Muscle of leg (tissue), 16 donors: ENCODE measurements around the gene FHIP2A. TPM values are rescaled to one million over a fixed set of nuclear protein-coding genes. Genes with fewer than 3 reads are reported as not detected.
"Not testable (repeated sequence)": the region's sequence is repeated elsewhere in the genome, so short reads cannot be mapped to it uniquely, and the experiment has no call there.

ENCODE experiments used
- DNase-seq: peaks from one replicate; pipeline ENCODE4 v3.0.0; 2013
- H3K27ac ChIP-seq: one replicate; pipeline ENCODE4 v1.5.1; 2013; ENCODE audit warnings: mild to moderate bottlenecking, low read length, control low read depth
- H3K27me3 ChIP-seq: one replicate; pipeline ENCODE4 v1.6.1; 2013; ENCODE audit warnings: low read length; ENCODE audit not compliant: control insufficient read depth, insufficient read depth
- H3K36me3 ChIP-seq: one replicate; pipeline ENCODE4 v1.6.1; 2013; ENCODE audit warnings: low read length; ENCODE audit not compliant: control insufficient read depth, insufficient read depth
- H3K4me1 ChIP-seq: one replicate; pipeline ENCODE4 v1.6.1; 2013; ENCODE audit warnings: low read length; ENCODE audit not compliant: control insufficient read depth, insufficient read depth
- H3K4me3 ChIP-seq: one replicate; pipeline ENCODE4 v1.5.1; 2013; ENCODE audit warnings: low read length, control low read depth
- H3K9me3 ChIP-seq: replicated peaks from 2 replicates; pipeline ENCODE4 v1.6.1; 2013; ENCODE audit warnings: low read depth, low read length; ENCODE audit not compliant: control insufficient read depth
- WGBS: methylation state at CpG from one replicate; pipeline ENCODE4 v1.1.5; 2013; ENCODE audit warnings: missing lambda C conversion rate; ENCODE audit not compliant: insufficient coverage; 5-methylcytosine and 5-hydroxymethylcytosine counted together
- long read RNA-seq, 11 donors: transcript quantifications; one replicate each; lab custom pipeline, GENCODE V29; 2026
- polyA plus RNA-seq, 8 donors: library from polyadenylated mRNA; unstranded; fragments of 120-200 nt; gene quantifications; one replicate each; pipeline versions ENCODE4 v1.2.1 to v1.2.3, GENCODE V29; 2013; ENCODE audit warnings: inconsistent platforms in 1 of 8, low replicate concordance in 1 of 8; ENCODE audit not compliant: insufficient read length in 8 of 8, insufficient read depth in 1 of 8
- total RNA-seq: library from RNA; stranded (reverse); fragments of 120-200 nt; gene quantifications from one replicate; pipeline ENCODE4 v1.2.4, GENCODE V29; 2013

Gene FHIP2A
- total RNA-seq, result 14.1 TPM
- polyA plus RNA-seq, result 10 to 100 TPM; 15.4 to 21.5 (median 17.9) TPM
- long read RNA-seq, donor 1, full-length matches to known transcripts, result 3 of 3 reads
- long read RNA-seq, donor 1, partial matches to known transcripts, result 0 of 3 reads
- long read RNA-seq, donor 1, other reads (novel, unspliced or antisense), result 0 of 3 reads
- long read RNA-seq, donor 2, result 0 reads
- long read RNA-seq, donor 3, full-length matches to known transcripts, result 2 of 2 reads
- long read RNA-seq, donor 3, partial matches to known transcripts, result 0 of 2 reads
- long read RNA-seq, donor 3, other reads (novel, unspliced or antisense), result 0 of 2 reads
- long read RNA-seq, donor 4, full-length matches to known transcripts, result 3 of 3 reads
- long read RNA-seq, donor 4, partial matches to known transcripts, result 0 of 3 reads
- long read RNA-seq, donor 4, other reads (novel, unspliced or antisense), result 0 of 3 reads
- long read RNA-seq, donor 5, full-length matches to known transcripts, result 5 of 5 reads
- long read RNA-seq, donor 5, partial matches to known transcripts, result 0 of 5 reads
- long read RNA-seq, donor 5, other reads (novel, unspliced or antisense), result 0 of 5 reads
- long read RNA-seq, donor 6, result 0 reads
- long read RNA-seq, donor 7, full-length matches to known transcripts, result 1 of 1 reads
- long read RNA-seq, donor 7, partial matches to known transcripts, result 0 of 1 reads
- long read RNA-seq, donor 7, other reads (novel, unspliced or antisense), result 0 of 1 reads
- long read RNA-seq, donor 8, full-length matches to known transcripts, result 1 of 1 reads
- long read RNA-seq, donor 8, partial matches to known transcripts, result 0 of 1 reads
- long read RNA-seq, donor 8, other reads (novel, unspliced or antisense), result 0 of 1 reads
- long read RNA-seq, donor 9, full-length matches to known transcripts, result 2 of 2 reads
- long read RNA-seq, donor 9, partial matches to known transcripts, result 0 of 2 reads
- long read RNA-seq, donor 9, other reads (novel, unspliced or antisense), result 0 of 2 reads
- long read RNA-seq, donor 10, full-length matches to known transcripts, result 3 of 3 reads
- long read RNA-seq, donor 10, partial matches to known transcripts, result 0 of 3 reads
- long read RNA-seq, donor 10, other reads (novel, unspliced or antisense), result 0 of 3 reads
- long read RNA-seq, donor 11, full-length matches to known transcripts, result 2 of 2 reads
- long read RNA-seq, donor 11, partial matches to known transcripts, result 0 of 2 reads
- long read RNA-seq, donor 11, other reads (novel, unspliced or antisense), result 0 of 2 reads

- peak; percentile 91 for DNase-seq
- no peaks in the 10 kb centered on the region for H3K9me3 ChIP-seq
- peak within 1 kb of the TSS; percentile 75 for H3K4me3 ChIP-seq
- no peaks in the 10 kb centered on the region for H3K36me3 ChIP-seq
- 2% methylated on average over 57 of the region's 59 CpGs for WGBS
- H3K4me1 ChIP-seq, result peaks cover 4% of the 10 kb centered on the region
- H3K27me3 ChIP-seq, result no peaks in the 10 kb centered on the region
- peak within 1 kb of the TSS; percentile 95 for H3K27ac ChIP-seq
These were observed at the start of gene FHIP2A for GRCh38 chr10:114821293-114821914. Gene FHIP2A, plus strand, starts transcription at chr10:114821780. Its CDS starts 299 bp downstream, at chr10:114822079.

- peaks cover 12% of the 10 kb centered on the region for H3K27me3 ChIP-seq
- H3K27ac ChIP-seq, result no peak overlapping the region
- no peaks in the 10 kb centered on the region for H3K9me3 ChIP-seq
- no CpG with 5 or more reads among the region's 1 CpG for WGBS
- H3K4me3 ChIP-seq, result no peak overlapping the region
- DNase-seq, result no peak
- peaks cover 1% of the 10 kb centered on the region for H3K4me1 ChIP-seq
- no peaks in the 10 kb centered on the region for H3K36me3 ChIP-seq
These were observed 48.9 kb upstream of the FHIP2A start for GRCh38 chr10:114772496-114773196.

GRCh38 chr10:114773197-114773532, 48.4 kb upstream of the FHIP2A start:
- H3K4me1 ChIP-seq, result no peaks in the 10 kb centered on the region
- H3K27ac ChIP-seq, result no peak overlapping the region
- H3K4me3 ChIP-seq, result no peak overlapping the region
- 100% methylated on average over 2 of the region's 3 CpGs for WGBS
- DNase-seq, result no peak
- H3K9me3 ChIP-seq, result no peaks in the 10 kb centered on the region
- no peaks in the 10 kb centered on the region for H3K36me3 ChIP-seq
- H3K27me3 ChIP-seq, result peaks cover 10% of the 10 kb centered on the region

- not testable (repeated sequence) for H3K4me1 ChIP-seq, DNase-seq, H3K36me3 ChIP-seq, H3K4me3 ChIP-seq, H3K9me3 ChIP-seq, H3K27me3 ChIP-seq, H3K27ac ChIP-seq
- 50% methylated on average over 1 of the region's 3 CpGs for WGBS
These were observed 46.5 kb upstream of the FHIP2A start for GRCh38 chr10:114775082-114775481.

GRCh38 chr10:114777415-114777814, 44.2 kb upstream of the FHIP2A start:
- Histone ChIP-seq H3K27ac (no peak overlapping the region), H3K36me3 (no peaks in the 10 kb centered on the region), H3K9me3 (no peaks in the 10 kb centered on the region), H3K4me3 (no peak overlapping the region), H3K4me1 (no peaks in the 10 kb centered on the region), H3K27me3 (no peaks in the 10 kb centered on the region)
- no peak for DNase-seq
- 71% methylated on average over 1 of the region's 1 CpG for WGBS

- Histone ChIP-seq H3K4me1 (no peaks in the 10 kb centered on the region), H3K4me3 (no peak overlapping the region), H3K27ac (peak overlapping the region; percentile 44), H3K9me3 (no peaks in the 10 kb centered on the region), H3K36me3 (no peaks in the 10 kb centered on the region), H3K27me3 (no peaks in the 10 kb centered on the region)
- DNase-seq, result no peak
- no CpG with 5 or more reads among the region's 3 CpGs for WGBS
These were observed 41.6 kb upstream of the FHIP2A start for GRCh38 chr10:114779803-114780576.

GRCh38 chr10:114780577-114781184, 40.9 kb upstream of the FHIP2A start:
- H3K9me3 ChIP-seq, result no peaks in the 10 kb centered on the region

GRCh38 chr10:114782666-114783065, 38.9 kb upstream of the FHIP2A start:
- H3K9me3 ChIP-seq, result no peaks in the 10 kb centered on the region
- no peaks in the 10 kb centered on the region for H3K36me3 ChIP-seq
- H3K27ac ChIP-seq, result no peak overlapping the region
- 93% methylated on average over 3 of the region's 7 CpGs for WGBS
- H3K27me3 ChIP-seq, result no peaks in the 10 kb centered on the region
- no peaks in the 10 kb centered on the region for H3K4me1 ChIP-seq
- no peak for DNase-seq
- H3K4me3 ChIP-seq, result no peak overlapping the region

More at GRCh38 chr10:114780577-114781184, 40.9 kb upstream of the FHIP2A start:
- WGBS, result no CpG with 5 or more reads among the region's 2 CpGs
- Histone ChIP-seq H3K4me1 (no peaks in the 10 kb centered on the region), H3K4me3 (no peak overlapping the region), H3K36me3 (no peaks in the 10 kb centered on the region), H3K27ac (peak overlapping the region; percentile 44), H3K27me3 (no peaks in the 10 kb centered on the region)
- DNase-seq, result no peak
